H1 (cell line): ENCODE results near the gene PTP4A1. TPM values are rescaled to one million over a fixed set of nuclear protein-coding genes. Genes with fewer than 3 reads are reported as not detected.

Experiments
- POU5F1 ChIP-seq: IDR thresholded peaks from 2 replicates; pipeline ENCODE4 v1.6.1; 2011; ENCODE audit warnings: low read depth, mild to moderate bottlenecking, low read length, moderate library complexity
- SIX5 ChIP-seq: IDR thresholded peaks from 2 replicates; pipeline ENCODE4 v1.6.1; 2011; ENCODE audit warnings: mild to moderate bottlenecking, low read depth, low read length
- TAF1 ChIP-seq: IDR thresholded peaks from 2 replicates; pipeline ENCODE4 v1.6.1; 2011; ENCODE audit warnings: mild to moderate bottlenecking, low read depth, low read length
- USF2 ChIP-seq: IDR thresholded peaks from 2 replicates; pipeline ENCODE4 v1.6.1; 2011; ENCODE audit warnings: low read length, improper control_type of control experiment
- polyA plus RNA-seq, 7 experiments: library from polyadenylated mRNA; depleted of rRNA in 3 of 7; stranded (reverse) in 5 of 7; unstranded in 2 of 7; fragments of >200 nt in 5 of 7; fragments of 200-250 nt in 2 of 7; gene quantifications; 1 replicate in 5 of 7; 2 replicates in 1 of 7; 4 replicates in 1 of 7; pipeline versions ENCODE4 v1.2.1 to v1.2.3, GENCODE V29; 2011 to 2013; ENCODE audit warnings: missing spikeins in 2 of 7, mixed read lengths in 2 of 7
- total RNA-seq: library from RNA; stranded (reverse); fragmentation: NEBNext Ultra II Directional; extraction: Animal tissue kit (Norgen Biotek cat#: 25700); gene quantifications from 2 replicates; pipeline ENCODE4 v1.2.1, GENCODE V29; 2021
- TF ChIP-seq, protein P1 (sequence below), 3 experiments: IDR thresholded peaks; 1 replicate in 2 of 3; 2 replicates in 1 of 3; pipeline versions ENCODE4 v1.5.1 to v1.6.1; 2011; ENCODE audit warnings: low read length in 3 of 3, mild to moderate bottlenecking in 3 of 3, inconsistent platforms in 2 of 3, low read depth in 1 of 3, moderate library complexity in 1 of 3; ENCODE audit not compliant: insufficient read depth in 1 of 3; ENCODE audit errors: control extremely low read depth in 1 of 3

Gene PTP4A1
- total and polyA plus RNA-seq, 2 of the 8 experiments (the other 6 are each of a cell fraction or from before 2014, with no cell fraction given): 21.1 to 76.3 TPM

DNA sequence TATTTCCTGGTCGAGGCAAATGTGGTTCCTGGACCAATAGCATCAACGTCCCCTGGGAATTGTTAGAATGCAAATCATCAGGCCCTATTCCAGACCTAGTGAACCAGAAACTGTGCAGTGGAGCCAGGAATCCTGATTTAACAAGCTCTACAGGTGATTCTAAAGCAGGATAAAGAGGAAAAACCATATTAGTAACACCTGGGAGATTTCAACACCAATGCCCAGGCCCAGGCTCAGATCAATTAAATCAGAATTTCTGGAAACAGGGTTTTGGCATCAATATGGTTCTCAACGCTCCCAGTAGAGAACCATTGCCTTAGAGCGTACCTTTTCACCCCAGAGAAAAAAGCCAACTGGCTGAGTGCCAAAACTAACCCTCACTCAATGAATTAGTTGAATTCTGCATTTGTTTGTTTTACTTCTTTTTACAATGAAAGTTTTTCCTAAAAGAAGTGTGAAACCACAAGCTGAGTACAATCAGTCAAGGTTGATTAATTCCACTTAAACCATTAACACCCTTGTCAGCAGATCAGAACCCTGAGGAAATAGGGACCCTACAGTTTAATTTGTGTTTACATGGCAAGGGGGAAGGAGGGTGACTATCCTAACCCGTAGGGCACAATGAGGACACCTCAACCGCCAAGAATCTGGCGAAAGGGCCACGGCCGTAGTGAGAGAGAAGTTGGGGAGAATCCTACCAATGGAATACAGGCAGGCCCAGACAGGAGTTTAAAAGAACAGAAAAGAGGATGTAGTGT lies 34.9 kb upstream of the PTP4A1 start (continued):
- TF ChIP-seq, protein P1, sequence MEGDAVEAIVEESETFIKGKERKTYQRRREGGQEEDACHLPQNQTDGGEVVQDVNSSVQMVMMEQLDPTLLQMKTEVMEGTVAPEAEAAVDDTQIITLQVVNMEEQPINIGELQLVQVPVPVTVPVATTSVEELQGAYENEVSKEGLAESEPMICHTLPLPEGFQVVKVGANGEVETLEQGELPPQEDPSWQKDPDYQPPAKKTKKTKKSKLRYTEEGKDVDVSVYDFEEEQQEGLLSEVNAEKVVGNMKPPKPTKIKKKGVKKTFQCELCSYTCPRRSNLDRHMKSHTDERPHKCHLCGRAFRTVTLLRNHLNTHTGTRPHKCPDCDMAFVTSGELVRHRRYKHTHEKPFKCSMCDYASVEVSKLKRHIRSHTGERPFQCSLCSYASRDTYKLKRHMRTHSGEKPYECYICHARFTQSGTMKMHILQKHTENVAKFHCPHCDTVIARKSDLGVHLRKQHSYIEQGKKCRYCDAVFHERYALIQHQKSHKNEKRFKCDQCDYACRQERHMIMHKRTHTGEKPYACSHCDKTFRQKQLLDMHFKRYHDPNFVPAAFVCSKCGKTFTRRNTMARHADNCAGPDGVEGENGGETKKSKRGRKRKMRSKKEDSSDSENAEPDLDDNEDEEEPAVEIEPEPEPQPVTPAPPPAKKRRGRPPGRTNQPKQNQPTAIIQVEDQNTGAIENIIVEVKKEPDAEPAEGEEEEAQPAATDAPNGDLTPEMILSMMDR (IDR thresholded peaks at IDR 0.05; ENCODE audit: control extremely low read depth in 1 of 3, insufficient read depth in 1 of 3, low read depth in 1 of 3, low read length in 3 of 3): no peak
- TF ChIP-seq SIX5 (no peak), TAF1 (no peak), USF2 (no peak), POU5F1 (no peak)
